H1 (cell line): ENCODE measurements around the gene ACY1. TPM values are rescaled to one million over a fixed set of nuclear protein-coding genes. Genes with fewer than 3 reads are reported as not detected.

Experiments used
- CTCF ChIA-PET: fragments of 300-600 bp; sonication (Branson Sonifier 250); formaldehyde crosslinking; loops from one replicate; lab custom pipeline; 2021; ENCODE audit not compliant: partially characterized antibody; lab: Charles Lee
- POLR2A ChIA-PET: fragments of 300-600 bp; sonication (Branson Sonifier 250); formaldehyde crosslinking; loops from one replicate; lab custom pipeline; 2021; ENCODE audit warnings: inconsistent platforms; ENCODE audit not compliant: partially characterized antibody; lab: Charles Lee
- DNase-seq, 2 experiments: peaks; one replicate each; pipeline versions ENCODE4 v3.0.0 to v3.0.0-alpha.2; 2010 to 2022; ENCODE audit warnings: low spot score in 2 of 2, low read depth in 1 of 2, mixed read lengths in 1 of 2
- FAIRE-seq: peaks from 2 replicates; lab custom pipeline; 2011; peaks lifted over from hg19 to GRCh38; lab: Jason Lieb, UNC
- H2AFZ ChIP-seq: 2 replicates; pipeline ENCODE4 v1.8.1; 2012; ENCODE audit warnings: low read length, inconsistent platforms
- H2AK5ac ChIP-seq: 2 replicates; pipeline ENCODE4 v1.6.1; 2013; ENCODE audit warnings: low read depth, low read length
- H2BK120ac ChIP-seq: replicated peaks from 2 replicates; pipeline ENCODE3; 2013; ENCODE audit warnings: low read depth, low read length, inconsistent platforms
- H2BK12ac ChIP-seq: 2 replicates; pipeline ENCODE4 v1.6.1; 2013; ENCODE audit warnings: low read depth, low read length
- H2BK15ac ChIP-seq: 2 replicates; pipeline ENCODE4 v1.6.1; 2013; ENCODE audit warnings: low read length
- H2BK20ac ChIP-seq: 2 replicates; pipeline ENCODE4 v1.6.1; 2013; ENCODE audit warnings: low read length
- H2BK5ac ChIP-seq: 2 replicates; pipeline ENCODE4 v1.6.1; 2013; ENCODE audit warnings: low read depth, low read length
- H3K14ac ChIP-seq: 2 replicates; pipeline ENCODE4 v1.6.1; 2013; ENCODE audit warnings: inconsistent platforms; ENCODE audit not compliant: insufficient read length
- H3K18ac ChIP-seq: 2 replicates; pipeline ENCODE4 v1.6.1; 2013; ENCODE audit warnings: low read length; ENCODE audit errors: extremely low read depth
- H3K23ac ChIP-seq: 2 replicates; pipeline ENCODE4 v1.6.1; 2013; ENCODE audit warnings: inconsistent platforms; ENCODE audit not compliant: insufficient read length
- H3K23me2 ChIP-seq: 2 replicates; pipeline ENCODE4 v1.6.1; 2013; ENCODE audit warnings: low read depth, low read length
- H3K27ac ChIP-seq: 2 replicates; pipeline ENCODE4 v1.6.1; 2011; ENCODE audit warnings: low read depth, low read length, inconsistent platforms
- H3K27me3 ChIP-seq, 4 experiments: replicated peaks in 1 of 4; 1 replicate in 1 of 4; 2 replicates in 3 of 4; pipeline versions ENCODE4 v1.6.1 to v1.8.1; 2011 to 2013; ENCODE audit warnings: low read length in 3 of 4, mild to moderate bottlenecking in 3 of 4, inconsistent platforms in 2 of 4, mixed read lengths in 2 of 4, moderate library complexity in 1 of 4; ENCODE audit not compliant: control insufficient read depth in 3 of 4, insufficient read depth in 3 of 4; ENCODE audit errors: extremely low read depth in 1 of 4
- H3K36me3 ChIP-seq, 4 experiments: 2 replicates each; pipeline versions ENCODE4 v1.6.1 to v1.8.1; 2011 to 2013; ENCODE audit warnings: mild to moderate bottlenecking in 4 of 4, low read length in 3 of 4, moderate library complexity in 2 of 4, control low read depth in 1 of 4, inconsistent platforms in 1 of 4; ENCODE audit not compliant: insufficient read depth in 4 of 4, control insufficient read depth in 2 of 4
- H3K4ac ChIP-seq: replicated peaks from 2 replicates; pipeline ENCODE3; 2013; ENCODE audit warnings: low read length, low read depth, mixed read lengths, inconsistent platforms; ENCODE audit not compliant: insufficient read length
- H3K4me1 ChIP-seq, 4 experiments: replicated peaks in 1 of 4; 1 replicate in 1 of 4; 2 replicates in 3 of 4; pipeline versions ENCODE4 v1.6.1 to v1.8.1; 2011 to 2013; ENCODE audit warnings: low read length in 3 of 4, inconsistent platforms in 2 of 4, mixed read lengths in 1 of 4; ENCODE audit not compliant: insufficient read depth in 4 of 4, control insufficient read depth in 3 of 4
- H3K4me2 ChIP-seq, 2 experiments: 2 replicates each; pipeline versions ENCODE4 v1.6.1 to v1.8.1; 2011 to 2013; ENCODE audit warnings: low read depth in 2 of 2, low read length in 2 of 2, control low read depth in 1 of 2, inconsistent platforms in 1 of 2, mild to moderate bottlenecking in 1 of 2; ENCODE audit not compliant: insufficient read depth in 1 of 2
- H3K4me3 ChIP-seq, 4 experiments: fragments of 200-600, 300-600 bp in 1 of 4; sonication (generic), shearing (Covaris generic), sonication (Bioruptor Twin) in 1 of 4; 2 replicates each; pipeline versions ENCODE4 v1.5.1 to v1.8.1; 2011 to 2016; ENCODE audit warnings: low read length in 4 of 4, low read depth in 3 of 4, control low read depth in 2 of 4, inconsistent platforms in 2 of 4, mild to moderate bottlenecking in 2 of 4, mixed read lengths in 1 of 4, moderate library complexity in 1 of 4; ENCODE audit not compliant: insufficient read depth in 2 of 4; ENCODE audit errors: extremely low read depth in 1 of 4
- H3K56ac ChIP-seq: replicated peaks from 2 replicates; pipeline ENCODE3; 2013; ENCODE audit warnings: low read depth, mild to moderate bottlenecking, mixed read lengths, low read length, inconsistent platforms; ENCODE audit not compliant: insufficient read length
- H3K79me1 ChIP-seq: 2 replicates; pipeline ENCODE4 v1.6.1; 2013; ENCODE audit warnings: low read depth, low read length, control low read depth
- H3K79me2 ChIP-seq, 2 experiments: 2 replicates each; pipeline versions ENCODE4 v1.6.1 to v1.8.1; 2012 to 2013; ENCODE audit warnings: low read length in 2 of 2, mild to moderate bottlenecking in 2 of 2, inconsistent platforms in 1 of 2; ENCODE audit not compliant: insufficient read depth in 2 of 2, control insufficient read depth in 1 of 2
- H3K9ac ChIP-seq, 4 experiments: replicated peaks in 1 of 4; 1 replicate in 1 of 4; 2 replicates in 3 of 4; pipeline versions ENCODE4 v1.6.1 to v1.8.1; 2011 to 2013; ENCODE audit warnings: low read depth in 3 of 4, low read length in 3 of 4, control low read depth in 2 of 4, mild to moderate bottlenecking in 2 of 4, moderate library complexity in 2 of 4, inconsistent platforms in 1 of 4; ENCODE audit errors: extremely low read depth in 1 of 4
- H3K9me3 ChIP-seq, 2 experiments: 2 replicates each; pipeline versions ENCODE4 v1.6.1 to v1.8.1; 2012 to 2013; ENCODE audit warnings: mild to moderate bottlenecking in 2 of 2, moderate library complexity in 2 of 2, control low read depth in 1 of 2, inconsistent platforms in 1 of 2, low read depth in 1 of 2, low read length in 1 of 2, mixed read lengths in 1 of 2; ENCODE audit not compliant: insufficient read depth in 2 of 2
- H4K20me1 ChIP-seq, 2 experiments: replicated peaks in 1 of 2; 2 replicates each; pipeline versions ENCODE3 to v1.8.1; 2011 to 2013; ENCODE audit warnings: inconsistent platforms in 2 of 2, low read length in 2 of 2, mild to moderate bottlenecking in 1 of 2; ENCODE audit not compliant: insufficient read depth in 2 of 2, control insufficient read depth in 1 of 2
- H4K5ac ChIP-seq: 2 replicates; pipeline ENCODE4 v1.6.1; 2013; ENCODE audit warnings: low read length, low read depth, mixed read lengths, inconsistent platforms; ENCODE audit not compliant: insufficient read length
- H4K8ac ChIP-seq: 2 replicates; pipeline ENCODE4 v1.8.0; 2013; ENCODE audit warnings: mild to moderate bottlenecking, moderate library complexity, low read length, inconsistent platforms; ENCODE audit not compliant: insufficient read depth; ENCODE audit errors: extremely low read depth
- H4K91ac ChIP-seq: replicated peaks from 2 replicates; pipeline ENCODE3; 2013; ENCODE audit warnings: low read length, mixed read lengths, inconsistent platforms; ENCODE audit not compliant: insufficient read length
- BACH1 ChIP-seq: IDR thresholded peaks from 2 replicates; pipeline ENCODE4 v1.6.1; 2012; ENCODE audit warnings: low read length, improper control_type of control experiment
- CREB1 ChIP-seq: IDR thresholded peaks from 2 replicates; pipeline ENCODE4 v1.6.1; 2012; ENCODE audit warnings: inconsistent platforms
- EGR1 ChIP-seq: IDR thresholded peaks from 2 replicates; pipeline ENCODE4 v1.6.1; 2011; ENCODE audit warnings: low read depth, low read length, borderline replicate concordance
- JUN ChIP-seq: IDR thresholded peaks from 2 replicates; pipeline ENCODE4 v1.6.1; 2011; ENCODE audit warnings: low read depth, mild to moderate bottlenecking, improper control_type of control experiment, low read length
- POU5F1 ChIP-seq: IDR thresholded peaks from 2 replicates; pipeline ENCODE4 v1.6.1; 2011; ENCODE audit warnings: low read depth, mild to moderate bottlenecking, low read length, moderate library complexity
- WGBS, 2 experiments: shearing (Covaris generic) in 1 of 2; methylation state at CpG; one replicate each; pipeline versions ENCODE4 v1.1.6 to v1.1.7; 2013 to 2015; ENCODE audit warnings: low lambda C conversion rate in 2 of 2, mixed read lengths in 2 of 2, inconsistent platforms in 1 of 2, low coverage in 1 of 2, missing lambda C conversion rate in 1 of 2; ENCODE audit not compliant: insufficient replicate concordance in 2 of 2, insufficient coverage in 1 of 2, insufficient read length in 1 of 2; ENCODE audit errors: extremely low coverage in 1 of 2, missing lambda C conversion rate in 1 of 2; 5-methylcytosine and 5-hydroxymethylcytosine counted together
- polyA plus RNA-seq, 7 experiments: library from polyadenylated mRNA; depleted of rRNA in 3 of 7; stranded (reverse) in 5 of 7; unstranded in 2 of 7; fragments of >200 nt in 5 of 7; fragments of 200-250 nt in 2 of 7; gene quantifications; 1 replicate in 5 of 7; 2 replicates in 1 of 7; 4 replicates in 1 of 7; pipeline versions ENCODE4 v1.2.1 to v1.2.3, GENCODE V29; 2011 to 2013; ENCODE audit warnings: missing spikeins in 2 of 7, mixed read lengths in 2 of 7
- total RNA-seq: library from RNA; stranded (reverse); fragmentation: NEBNext Ultra II Directional; extraction: Animal tissue kit (Norgen Biotek cat#: 25700); gene quantifications from 2 replicates; pipeline ENCODE4 v1.2.1, GENCODE V29; 2021

Gene ACY1
- total and polyA plus RNA-seq, 2 of the 8 experiments (the other 6 are each of a cell fraction or from before 2014, with no cell fraction given): 48.3 to 113 TPM

GRCh38 chr3:51964521-51964920 lies 18.8 kb upstream of the ACY1 start:
- no peak for FAIRE-seq
- POLR2A ChIA-PET: interaction anchor here (1.7 to 29.3 kb wide), 3 partner anchors 15 to 23 kb away, joined by 6 to 923 read pairs (median 130); partner anchors contain the start of genes ABHD14A, ABHD14B, ACY1 and GPR62
- Histone ChIP-seq H3K14ac (no peak overlapping the region), H3K79me1 (no peaks in the 10 kb centered on the region), H2AFZ (no peak overlapping the region), H2BK15ac (peak overlapping the region; percentile 95), H4K5ac (no peak overlapping the region), H4K91ac (no peak overlapping the region), H3K4me3 (no peak overlapping the region), H3K18ac (no peak overlapping the region), H3K56ac (no peak overlapping the region), H3K36me3 (no peaks in the 10 kb centered on the region), H3K27ac (no peak overlapping the region), H3K4me1 (peaks cover 12 to 39% (median 31%) of the 10 kb centered on the region in 4 experiments)
- no peak for DNase-seq
- TF ChIP-seq EGR1 (no peak), JUN (no peak), BACH1 (no peak), POU5F1 (no peak), CREB1 (no peak)
- TF ChIP-seq, all 59 proteins: peak for 0
- Histone ChIP-seq H3K79me2 (no peaks in the 10 kb centered on the region), H2BK20ac (no peak overlapping the region), H3K23me2 (peaks cover 9% of the 10 kb centered on the region; the same call in 1 of the 2 replicates), H2AK5ac (peak overlapping the region; percentile 7; the same call in 1 of the 2 replicates), H3K4me2 (peak overlapping the region in 1 of 2 experiments; percentile 44; a peak in 2 of 4 replicates), H2BK12ac (peak overlapping the region; percentile 85; the same call in 1 of the 2 replicates), H4K8ac (no peak overlapping the region), H3K9me3 (no peaks in the 10 kb centered on the region), H2BK5ac (no peak overlapping the region), H2BK120ac (no peak overlapping the region), H3K27me3 (peaks cover 0 to 13% (median 2%) of the 10 kb centered on the region in 4 experiments; a peak in 5 of 7 replicates), H3K9ac (no peak overlapping the region), H3K23ac (no peak overlapping the region), H4K20me1 (peaks cover 0 to 10% of the 10 kb centered on the region in 2 experiments), H3K4ac (no peak overlapping the region)
- WGBS, 2 experiments: 86% methylated on average over 4 of the region's 4 CpGs; no CpG with 5 or more reads in 1 of the 2 experiments
- CTCF ChIA-PET: interaction anchor here (0.8 to 10.5 kb wide), 7 partner anchors 7 to 282 kb away, joined by 3 to 66 read pairs (median 12); partner anchors contain the start of genes ABHD14A, ABHD14B, ACY1 and PARP3
